Endodermal cell (in vitro differentiated cells): ENCODE data around the gene SAMD8. TPM values are rescaled to one million over a fixed set of nuclear protein-coding genes. Genes with fewer than 3 reads are reported as not detected.

Source experiments
- DNase-seq: peaks from one replicate; pipeline ENCODE4 v3.0.0-alpha.2; 2017
- H3K27ac ChIP-seq: 2 replicates; pipeline ENCODE4 v1.5.1; 2013; ENCODE audit warnings: mild to moderate bottlenecking, low read depth, low read length, moderate library complexity
- H3K27me3 ChIP-seq: 2 replicates; pipeline ENCODE4 v1.6.1; 2013; ENCODE audit warnings: mild to moderate bottlenecking, low read length, moderate library complexity; ENCODE audit not compliant: insufficient read depth, control insufficient read depth, poor library complexity, severe bottlenecking
- H3K36me3 ChIP-seq: 2 replicates; pipeline ENCODE4 v1.7.0; 2013; ENCODE audit warnings: mild to moderate bottlenecking, low read length, moderate library complexity; ENCODE audit not compliant: control insufficient read depth, insufficient read depth
- H3K4me1 ChIP-seq: one replicate; pipeline ENCODE4 v1.7.0; 2013; ENCODE audit warnings: low read length; ENCODE audit not compliant: control insufficient read depth, insufficient read depth
- H3K4me3 ChIP-seq: 2 replicates; pipeline ENCODE4 v1.5.1; 2013; ENCODE audit warnings: mild to moderate bottlenecking, low read length, moderate library complexity
- H3K9ac ChIP-seq: 2 replicates; pipeline ENCODE4 v1.6.1; 2013; ENCODE audit warnings: mild to moderate bottlenecking, low read length, moderate library complexity; ENCODE audit not compliant: poor library complexity, severe bottlenecking; ENCODE audit errors: extremely low read depth
- H3K9me3 ChIP-seq: 2 replicates; pipeline ENCODE4 v1.6.1; 2013; ENCODE audit warnings: mild to moderate bottlenecking, low read length, moderate library complexity; ENCODE audit not compliant: control insufficient read depth
- H3K27ac Mint-ChIP-seq: 2 replicates; pipeline ENCODE4 v1.8.0; 2020; ENCODE audit warnings: mixed read lengths
- H3K27me3 Mint-ChIP-seq: 2 replicates; pipeline ENCODE4 v1.8.0; 2021; ENCODE audit warnings: mild to moderate bottlenecking, mixed read lengths; ENCODE audit not compliant: insufficient read depth
- H3K36me3 Mint-ChIP-seq: 2 replicates; pipeline ENCODE4 v1.8.0; 2020; ENCODE audit warnings: low read depth, mixed read lengths
- H3K4me1 Mint-ChIP-seq: 2 replicates; pipeline ENCODE4 v1.8.0; 2020; ENCODE audit warnings: mixed read lengths
- H3K4me3 Mint-ChIP-seq: 2 replicates; pipeline ENCODE4 v1.8.0; 2020; ENCODE audit warnings: mild to moderate bottlenecking, moderate library complexity, mixed read lengths
- H3K9me3 Mint-ChIP-seq: 2 replicates; pipeline ENCODE4 v1.8.0; 2020; ENCODE audit warnings: mild to moderate bottlenecking, mixed read lengths
- CTCF ChIP-seq: fragments of 200-600 bp; sonication (generic); conservative IDR thresholded peaks from 2 replicates; pipeline ENCODE4 v1.5.0; 2021; ENCODE audit warnings: antibody characterized with exemption, mild to moderate bottlenecking
- WGBS, 2 experiments: methylation state at CpG; one replicate each; pipeline versions ENCODE4 v1.1.5 to v1.1.7; 2013; ENCODE audit warnings: missing lambda C conversion rate in 2 of 2, mixed read lengths in 1 of 2; ENCODE audit not compliant: insufficient coverage in 1 of 2, insufficient read length in 1 of 2; 5-methylcytosine and 5-hydroxymethylcytosine counted together
- total RNA-seq, 2 donors: library from RNA; stranded (reverse); fragmentation: NEBNext Ultra II Directional in 1 of 2; extraction: Animal tissue kit (Norgen Biotek cat#: 25700) in 1 of 2; gene quantifications; 2 replicates in 1 of 2; 3 replicates in 1 of 2; pipeline ENCODE4 v1.2.1, GENCODE V29; 2021

The SAMD8 gene
- total RNA-seq, 2 donors from 2014 or later: 25.9 to 31.7 TPM

GRCh38 chr10:75066271-75066670 is 45.2 kb upstream of the SAMD8 start:
- Histone ChIP-seq H3K9me3 (peaks cover 4% of the 10 kb centered on the region), H3K36me3 (no peaks in the 10 kb centered on the region), H3K9ac (no peak overlapping the region), H3K27ac (no peak overlapping the region), H3K27me3 (peaks cover 21% of the 10 kb centered on the region), H3K4me3 (no peak overlapping the region), H3K4me1 (peaks cover 1% of the 10 kb centered on the region)
- DNase-seq: no peak
- Mint-ChIP-seq H3K27ac (no peak overlapping the region), H3K27me3 (peaks cover 64% of the 10 kb centered on the region), H3K4me1 (no peaks in the 10 kb centered on the region), H3K4me3 (no peak overlapping the region), H3K9me3 (peaks cover 4% of the 10 kb centered on the region), H3K36me3 (no peaks in the 10 kb centered on the region)
- 95 to 100% methylated on average over 1 to 5 of the region's 5 CpGs for WGBS, 2 experiments
- TF ChIP-seq CTCF: no peak

GRCh38 chr10:75067272-75067671 is 44.2 kb upstream of the SAMD8 start:
- H3K9me3 Mint-ChIP-seq: peaks cover 3% of the 10 kb centered on the region
- DNase-seq: no peak
- H3K4me3 Mint-ChIP-seq: no peak overlapping the region
- H3K27ac ChIP-seq: no peak overlapping the region
- peaks cover 7% of the 10 kb centered on the region for H3K4me1 Mint-ChIP-seq
- peaks cover 61% of the 10 kb centered on the region for H3K27me3 Mint-ChIP-seq
- H3K9ac ChIP-seq: no peak overlapping the region
- no peak overlapping the region for H3K4me3 ChIP-seq
- no peaks in the 10 kb centered on the region for H3K36me3 ChIP-seq
- 93 to 100% methylated on average over 3 to 7 of the region's 7 CpGs for WGBS, 2 experiments
- H3K4me1 ChIP-seq: peaks cover 4% of the 10 kb centered on the region
- no peak overlapping the region for H3K27ac Mint-ChIP-seq
- TF ChIP-seq CTCF: no peak
- no peaks in the 10 kb centered on the region for H3K36me3 Mint-ChIP-seq
- peaks cover 11% of the 10 kb centered on the region for H3K27me3 ChIP-seq
- peaks cover 4% of the 10 kb centered on the region for H3K9me3 ChIP-seq

GRCh38 chr10:75068523-75068922 is 42.9 kb upstream of the SAMD8 start:
- peaks cover 59% of the 10 kb centered on the region for H3K27me3 Mint-ChIP-seq
- peaks cover 9% of the 10 kb centered on the region for H3K4me1 Mint-ChIP-seq
- Histone ChIP-seq H3K9ac (no peak overlapping the region), H3K4me1 (peaks cover 4% of the 10 kb centered on the region), H3K36me3 (no peaks in the 10 kb centered on the region), H3K27me3 (peaks cover 21% of the 10 kb centered on the region), H3K4me3 (no peak overlapping the region), H3K27ac (no peak overlapping the region), H3K9me3 (no peaks in the 10 kb centered on the region)
- H3K4me3 Mint-ChIP-seq: no peak overlapping the region
- no peak overlapping the region for H3K27ac Mint-ChIP-seq
- H3K36me3 Mint-ChIP-seq: no peaks in the 10 kb centered on the region
- DNase-seq: no peak
- H3K9me3 Mint-ChIP-seq: no peaks in the 10 kb centered on the region
- 76 to 92% methylated on average over 2 to 5 of the region's 6 CpGs for WGBS, 2 experiments
- TF ChIP-seq CTCF: no peak
